Osteocyte (in vitro differentiated cells): ENCODE data around the gene GPR55. TPM values are rescaled to one million over a fixed set of nuclear protein-coding genes. Genes with fewer than 3 reads are reported as not detected.

Experiments used
- DNase-seq: peaks from one replicate; pipeline ENCODE4 v3.0.0; 2021; ENCODE audit warnings: mixed read lengths; ENCODE audit not compliant: unreplicated experiment; ENCODE audit errors: extremely low spot score
- H3K27ac Mint-ChIP-seq: one replicate; pipeline ENCODE4 v1.8.0; 2021; ENCODE audit warnings: mild to moderate bottlenecking, mixed read lengths; ENCODE audit not compliant: unreplicated experiment
- H3K27me3 Mint-ChIP-seq: one replicate; pipeline ENCODE4 v1.8.0; 2021; ENCODE audit warnings: mixed read lengths; ENCODE audit not compliant: unreplicated experiment
- H3K36me3 Mint-ChIP-seq: one replicate; pipeline ENCODE4 v1.8.0; 2021; ENCODE audit warnings: mixed read lengths; ENCODE audit not compliant: unreplicated experiment
- H3K4me1 Mint-ChIP-seq: one replicate; pipeline ENCODE4 v1.8.0; 2021; ENCODE audit warnings: mixed read lengths; ENCODE audit not compliant: unreplicated experiment
- H3K4me3 Mint-ChIP-seq: one replicate; pipeline ENCODE4 v1.8.0; 2021; ENCODE audit warnings: mild to moderate bottlenecking, moderate library complexity, mixed read lengths; ENCODE audit not compliant: unreplicated experiment
- H3K9me3 Mint-ChIP-seq: one replicate; pipeline ENCODE4 v1.8.0; 2021; ENCODE audit warnings: mixed read lengths; ENCODE audit not compliant: unreplicated experiment
- CTCF ChIP-seq: fragments of 200-600 bp; sonication (generic); IDR thresholded peaks from 2 replicates; pipeline ENCODE4 v1.5.0; 2021; ENCODE audit warnings: antibody characterized with exemption, mild to moderate bottlenecking, moderate library complexity
- total RNA-seq: library from RNA; stranded (reverse); gene quantifications from 2 replicates; pipeline ENCODE4 v1.2.1, GENCODE V29; 2021

The GPR55 gene
- total RNA-seq, 1 donor from 2014 or later: not detected

DNA sequence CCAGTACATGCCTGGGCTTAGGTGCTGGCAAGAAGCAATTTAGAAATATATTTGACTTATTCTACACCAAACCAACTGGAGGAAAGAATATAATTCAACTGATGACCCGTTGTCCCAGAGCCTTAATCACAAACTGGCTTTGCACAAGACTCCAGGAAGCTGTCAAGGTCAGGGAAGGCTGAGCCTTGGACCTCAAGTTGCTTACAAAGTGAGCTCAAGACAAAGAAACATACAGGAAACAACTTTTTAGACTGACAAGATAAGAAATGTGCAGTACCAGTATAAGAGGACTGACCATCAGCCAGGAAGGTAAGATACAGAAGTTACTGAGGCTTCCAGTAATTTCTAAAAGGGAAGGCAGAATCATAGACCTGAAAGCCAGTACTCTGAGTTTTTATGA lies 35.0 kb upstream of the GPR55 start:
- Mint-ChIP-seq H3K4me3 (no peak overlapping the region), H3K27me3 (peaks cover 24% of the 10 kb centered on the region), H3K4me1 (peaks cover 13% of the 10 kb centered on the region), H3K27ac (no peak overlapping the region), H3K36me3 (no peaks in the 10 kb centered on the region), H3K9me3 (no peaks in the 10 kb centered on the region)
- TF ChIP-seq CTCF: no peak
- DNase-seq: no peak

DNA sequence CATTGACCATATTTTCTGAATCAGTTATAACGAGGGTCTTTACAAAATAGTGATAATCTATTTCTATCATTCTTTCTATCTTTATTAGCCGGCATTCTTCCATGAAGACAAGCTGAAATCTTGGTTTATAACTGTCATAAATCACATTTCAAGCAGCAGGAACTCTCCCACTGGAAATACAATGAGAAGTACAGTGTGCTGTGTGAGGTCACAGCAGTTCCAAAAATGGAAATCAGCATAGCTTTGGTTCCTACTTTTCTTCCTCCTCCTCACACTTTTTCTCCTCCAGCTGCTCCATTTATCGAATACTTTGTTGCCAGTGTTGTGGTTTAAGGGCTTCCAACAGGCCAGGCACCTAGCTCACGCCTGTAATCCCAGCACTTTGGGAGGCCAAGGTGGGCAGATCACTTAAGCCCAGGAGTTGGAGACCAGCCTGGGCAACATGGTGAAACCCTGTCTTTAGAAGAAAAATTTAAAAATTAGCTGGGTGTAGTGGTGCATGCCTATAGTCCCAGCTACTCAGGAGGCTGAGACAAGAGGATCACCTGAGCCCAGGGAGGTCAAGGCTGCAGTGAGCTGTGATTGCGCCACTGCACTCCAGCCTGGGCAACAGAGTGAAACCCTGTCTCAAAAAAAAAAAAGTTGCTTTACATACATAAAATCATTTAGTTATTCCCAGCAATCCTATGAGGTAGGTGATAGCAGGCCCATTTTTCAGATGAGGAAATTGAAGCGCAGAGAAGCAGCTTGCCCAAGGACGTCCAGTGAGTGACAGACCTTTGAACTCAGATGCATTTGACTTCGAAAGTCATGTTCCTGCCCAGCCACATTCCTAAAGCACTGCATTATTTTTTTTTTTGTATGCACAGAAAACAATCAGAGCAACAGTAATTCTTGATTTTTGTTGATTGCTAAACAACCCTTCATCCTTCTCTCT lies 34.0 kb upstream of the GPR55 start:
- Mint-ChIP-seq H3K36me3 (no peaks in the 10 kb centered on the region), H3K27me3 (peaks cover 28% of the 10 kb centered on the region), H3K27ac (no peak overlapping the region), H3K9me3 (no peaks in the 10 kb centered on the region), H3K4me1 (peaks cover 13% of the 10 kb centered on the region), H3K4me3 (no peak overlapping the region)
- DNase-seq: no peak
- TF ChIP-seq CTCF: no peak

- no peak for TF ChIP-seq CTCF
- Mint-ChIP-seq H3K36me3 (no peaks in the 10 kb centered on the region), H3K4me1 (peaks cover 13% of the 10 kb centered on the region), H3K27ac (peak overlapping the region; percentile 0), H3K4me3 (peak overlapping the region; percentile 78), H3K9me3 (no peaks in the 10 kb centered on the region), H3K27me3 (peaks cover 28% of the 10 kb centered on the region)
- no peak for DNase-seq
These were observed 32.8 kb upstream of the GPR55 start for GRCh38 chr2:230957756-230958391.

DNA sequence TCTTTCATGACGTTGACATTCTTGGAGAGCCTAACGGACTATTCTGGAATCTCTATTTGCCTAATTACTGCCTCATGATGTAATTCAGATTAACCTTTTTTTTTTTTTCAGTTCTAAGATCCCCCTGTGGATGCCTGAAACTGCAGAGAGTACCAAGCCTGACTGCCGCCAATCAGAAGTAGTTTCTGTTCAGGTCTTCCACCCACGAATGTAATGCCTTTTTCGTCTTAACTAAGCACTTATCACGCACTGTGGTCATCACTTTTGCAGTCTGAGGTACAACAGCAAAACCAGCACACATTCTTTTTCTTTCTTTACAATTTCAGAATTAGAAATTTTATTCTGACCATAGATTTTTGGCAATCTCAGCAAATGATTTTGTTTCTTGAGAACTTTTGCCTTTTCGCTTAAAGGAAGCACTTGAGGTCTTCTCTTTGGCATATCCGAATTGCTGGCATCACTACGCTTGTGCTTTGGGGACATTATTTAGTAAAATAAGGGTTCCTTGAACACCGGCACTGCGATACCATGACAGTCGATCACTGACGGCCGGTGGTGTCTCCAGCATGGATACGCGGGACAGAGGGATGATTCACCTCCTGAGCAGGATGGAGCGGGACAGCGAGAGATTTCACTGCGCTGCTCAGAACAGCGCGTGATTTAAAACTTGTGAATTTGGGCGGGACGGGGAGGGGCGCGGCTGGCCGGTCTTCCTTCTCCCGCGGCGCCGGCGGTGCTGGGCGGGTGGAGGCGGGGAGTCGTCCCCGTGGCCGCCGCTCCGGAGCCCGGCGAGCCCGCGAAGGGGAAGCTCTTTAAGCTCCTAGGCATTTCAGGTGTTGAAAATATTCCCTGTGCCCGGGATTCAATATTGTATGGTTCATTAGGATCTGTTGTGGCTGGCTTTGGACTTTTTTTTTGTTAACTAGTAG lies 32.0 kb upstream of the GPR55 start:
- no peak for TF ChIP-seq CTCF
- Mint-ChIP-seq H3K4me1 (peaks cover 13% of the 10 kb centered on the region), H3K9me3 (no peaks in the 10 kb centered on the region), H3K36me3 (no peaks in the 10 kb centered on the region), H3K4me3 (peak overlapping the region; percentile 78), H3K27ac (peak overlapping the region; percentile 0), H3K27me3 (peaks cover 28% of the 10 kb centered on the region)
- DNase-seq: no peak
